HepG2 (cell line): ENCODE results near the gene TRMT2A. TPM values are rescaled to one million over a fixed set of nuclear protein-coding genes. Genes with fewer than 3 reads are reported as not detected.
A peak's percentile ranks its signal among the peaks of the same experiment; 100 is the strongest.

Source experiments
- ATAC-seq: fragments of 200-7000 bp; cut with Tn5 transposase; 3 replicates; pipeline ENCODE4 v1.9.1; 2020; ENCODE audit warnings: mild to moderate bottlenecking, moderate library complexity
- BruUV-seq: library from RNA; stranded (reverse); fragments of 400-500 nt; replicated peaks from 2 replicates; lab custom pipeline; 2021; lab: Mats Ljungman, UMichigan
- CTCF ChIA-PET: fragments of 300-600 bp; formaldehyde crosslinking; extraction: SDS; loops from one replicate; lab custom pipeline; 2021; ENCODE audit warnings: low total read pairs, inconsistent platforms, low intra/inter-chr PET ratio; lab: Yijun Ruan, JAX
- POLR2A ChIA-PET: fragments of 350-600 bp; sonication (Branson Sonifier 250); formaldehyde crosslinking; loops from one replicate; lab custom pipeline; 2020; ENCODE audit warnings: antibody characterized with exemption, inconsistent platforms; lab: Yijun Ruan, JAX
- DNase-seq: peaks from one replicate; pipeline ENCODE4 v3.0.0-alpha.2; 2015; ENCODE audit warnings: low spot score
- FAIRE-seq: peaks from 3 replicates; lab custom pipeline; 2011; peaks lifted over from hg19 to GRCh38; lab: Jason Lieb, UNC
- H2AFZ ChIP-seq: one replicate; pipeline ENCODE4 v1.6.1; 2011; ENCODE audit warnings: low read length, inconsistent platforms
- H3K27ac ChIP-seq: fragments of 300-600 bp; 3 replicates; pipeline ENCODE4 v1.8.0; 2011; ENCODE audit warnings: mixed run types, mild to moderate bottlenecking, mixed read lengths, low read length, inconsistent platforms; ENCODE audit not compliant: insufficient read depth; ENCODE audit errors: extremely low read length
- H3K27me3 ChIP-seq, 2 experiments: fragments of 200-600 bp in 1 of 2; 2 replicates in 1 of 2; 3 replicates in 1 of 2; pipeline versions ENCODE4 v1.6.0 to v1.8.0; 2011; ENCODE audit warnings: low read length in 2 of 2, mild to moderate bottlenecking in 2 of 2, moderate library complexity in 2 of 2, inconsistent platforms in 1 of 2; ENCODE audit not compliant: insufficient read depth in 2 of 2, control insufficient read depth in 1 of 2
- H3K36me3 ChIP-seq, 2 experiments: fragments of 200-600 bp in 1 of 2; replicated peaks in 1 of 2; 2 replicates in 1 of 2; 3 replicates in 1 of 2; pipeline versions ENCODE4 v1.5.1 to v1.8.0; 2011; ENCODE audit warnings: low read length in 2 of 2, inconsistent platforms in 1 of 2; ENCODE audit not compliant: insufficient read depth in 2 of 2, control insufficient read depth in 1 of 2
- H3K4me1 ChIP-seq: 2 replicates; pipeline ENCODE4 v1.5.1; 2012; ENCODE audit warnings: low read length, inconsistent platforms; ENCODE audit not compliant: insufficient read depth
- H3K4me2 ChIP-seq: 2 replicates; pipeline ENCODE4 v1.6.0; 2011; ENCODE audit warnings: low read depth, low read length, inconsistent platforms
- H3K4me3 ChIP-seq, 3 experiments: fragments of 200-600 bp in 1 of 3; sonication (generic), shearing (Covaris generic) in 1 of 3; replicated peaks in 1 of 3; 2 replicates each; pipeline ENCODE4 v1.5.1; 2011 to 2016; ENCODE audit warnings: low read length in 3 of 3, inconsistent platforms in 2 of 3, low read depth in 2 of 3, mild to moderate bottlenecking in 2 of 3, control low read depth in 1 of 3, mixed read lengths in 1 of 3; ENCODE audit not compliant: insufficient read depth in 1 of 3
- H3K79me2 ChIP-seq: one replicate; pipeline ENCODE4 v1.6.1; 2011; ENCODE audit warnings: low read length, inconsistent platforms; ENCODE audit not compliant: insufficient read depth
- H3K9ac ChIP-seq: 2 replicates; pipeline ENCODE4 v1.6.0; 2011; ENCODE audit warnings: mild to moderate bottlenecking, low read depth, low read length, inconsistent platforms; ENCODE audit not compliant: insufficient read depth
- H3K9me3 ChIP-seq: 2 replicates; pipeline ENCODE4 v1.5.1; 2012; ENCODE audit warnings: mild to moderate bottlenecking, low read length
- H4K20me1 ChIP-seq: 2 replicates; pipeline ENCODE4 v1.6.0; 2011; ENCODE audit warnings: inconsistent platforms, mild to moderate bottlenecking, low read length, moderate library complexity; ENCODE audit not compliant: insufficient read depth
- POLR2A ChIP-seq, 2 experiments: IDR thresholded peaks; 2 replicates each; pipeline ENCODE4 v1.6.1; 2011; ENCODE audit warnings: low read depth in 2 of 2, low read length in 2 of 2, mild to moderate bottlenecking in 1 of 2, moderate library complexity in 1 of 2; ENCODE audit not compliant: insufficient read depth in 1 of 2
- RBM39 ChIP-seq: fragments of 200-400 bp; formaldehyde crosslinking; IDR thresholded peaks from one replicate; pipeline ENCODE4 v1.6.1; 2018; ENCODE audit warnings: antibody characterized with exemption, mild to moderate bottlenecking, low read depth, low read length; ENCODE audit not compliant: poor library complexity, severe bottlenecking
- SRSF4 ChIP-seq: fragments of 200-400 bp; formaldehyde crosslinking; IDR thresholded peaks from one replicate; pipeline ENCODE4 v1.6.1; 2018; ENCODE audit warnings: mild to moderate bottlenecking, low read depth, low read length, moderate library complexity; ENCODE audit not compliant: poor library complexity, severe bottlenecking
- ZNF335 ChIP-seq: sonication (generic); formaldehyde crosslinking; IDR thresholded peaks from 2 replicates; pipeline ENCODE4 v1.4.0; 2020; ENCODE audit warnings: missing genetic modification reagents
- WGBS: methylation state at CpG from one replicate; pipeline ENCODE4 v1.1.6; 2017; ENCODE audit warnings: low lambda C conversion rate; 5-methylcytosine and 5-hydroxymethylcytosine counted together
- in situ Hi-C: cut with HindIII; loops from 2 replicates; pipeline ENCODE4 v1.10.0; 2017; ENCODE audit warnings: low pct_unique_long_range_greater_than_20kb; ENCODE audit not compliant: extremely low pct_ligation_motif_present
- intact Hi-C: fragments of 100-400 bp; cut with micrococcal nuclease; formaldehyde crosslinking; loops from one replicate; pipeline ENCODE4 v1.10.0; 2022; ENCODE audit not compliant: unreplicated experiment
- polyA plus RNA-seq, 8 experiments: library from polyadenylated mRNA; depleted of rRNA in 3 of 8; stranded (reverse) in 7 of 8; unstranded in 1 of 8; fragments of >200 nt; fragmentation: Illumina TruSeq in 4 of 8; extraction: Trizol in 4 of 8; gene quantifications; 2 replicates each; pipeline versions ENCODE4 v1.2.1 to v1.2.3, GENCODE V29; 2011 to 2016; ENCODE audit warnings: low read depth in 4 of 8, missing spikeins in 1 of 8, mixed read lengths in 1 of 8; ENCODE audit not compliant: insufficient read depth in 1 of 8
- total RNA-seq, 5 experiments: library from RNA; depleted of rRNA; stranded (reverse); fragments of >200 nt; fragmentation: Illumina TruSeq; extraction: Trizol; gene quantifications; 2 replicates each; pipeline ENCODE4 v1.2.3, GENCODE V29; 2016; ENCODE audit warnings: low read depth in 1 of 5

The TRMT2A gene
- total and polyA plus RNA-seq, 2 of the 13 experiments (the other 11 are each of a cell fraction or from before 2014, with no cell fraction given) = 24.0 to 30.3 TPM

DNA sequence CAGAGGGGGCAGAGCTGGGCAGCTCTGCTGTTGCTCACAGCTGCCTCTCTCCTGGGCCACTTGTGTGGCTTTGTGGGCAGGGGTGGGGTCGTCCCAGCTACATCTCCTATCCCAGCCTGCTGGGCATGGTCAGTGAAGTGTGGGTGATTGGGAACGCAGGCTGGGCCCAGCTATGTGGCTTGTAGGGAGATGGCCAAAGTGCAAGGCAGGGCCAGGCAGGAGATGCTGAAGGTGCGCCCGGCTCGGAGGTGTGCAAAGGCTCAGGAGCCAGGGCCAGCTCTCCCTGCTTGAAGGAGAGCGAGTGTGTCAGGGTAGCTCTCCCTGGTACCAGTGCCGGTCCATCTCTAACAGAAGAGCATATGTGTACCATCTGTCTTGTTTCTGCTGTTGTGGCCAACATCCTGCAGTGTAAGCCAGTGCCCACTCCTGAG, 9.5 kb downstream of the TRMT2A start:
- Histone ChIP-seq H2AFZ (no peak overlapping the region), H3K4me3 (no peak overlapping the region), H3K79me2 (peaks cover 5% of the 10 kb centered on the region), H3K9ac (no peak overlapping the region), H3K9me3 (no peaks in the 10 kb centered on the region), H3K36me3 (peaks cover 47 to 91% of the 10 kb centered on the region in 2 experiments), H3K4me1 (peaks cover 8% of the 10 kb centered on the region), H3K27me3 (no peaks in the 10 kb centered on the region), H4K20me1 (peaks cover 4% of the 10 kb centered on the region; the same call in 1 of the 2 replicates), H3K4me2 (no peak overlapping the region), H3K27ac (no peak overlapping the region)
- ChIA-PET CTCF (no interaction called here), POLR2A (interaction anchor here (1.3 kb wide), 1 partner anchor 10 kb away, joined by 4 read pairs; the partner anchor contains the start of gene TRMT2A)
- intact Hi-C loops (no loop called here), in situ Hi-C loops (no loop called here)
- WGBS = 98% methylated on average over 6 of the region's 7 CpGs
- TF ChIP-seq POLR2A (IDR thresholded peaks at IDR 0.05; ENCODE audit: insufficient read depth in 1 of 2, low read depth in 2 of 2, low read length in 2 of 2) (0 out of 4 replicates have a peak, but pooled peaks of 1 of the 2 experiments have one; percentile 12), SRSF4 (no peak)
- DNase-seq (no peak), FAIRE-seq (no peak), ATAC-seq (no peak)
- no TSS peak for BruUV-seq

DNA sequence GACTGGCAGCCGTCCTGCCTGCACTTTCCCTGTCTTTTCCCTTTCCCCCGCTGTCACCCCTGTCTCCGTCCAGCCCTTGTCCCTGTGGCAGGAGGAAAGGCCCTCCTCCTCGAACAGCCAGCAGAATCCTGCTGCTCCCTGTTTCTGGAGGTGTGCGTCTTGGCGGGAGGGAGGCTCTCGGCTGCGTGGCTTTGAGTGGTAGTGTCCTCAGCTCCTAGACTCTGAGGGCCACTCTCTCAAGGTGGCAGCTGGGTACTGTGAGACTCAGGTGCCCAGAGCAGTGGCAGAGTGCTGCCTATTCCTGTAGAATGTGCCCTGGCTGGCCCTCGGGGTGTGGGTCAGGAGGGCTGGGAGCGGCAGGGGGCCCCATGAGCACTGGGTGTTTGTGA, 10.2 kb downstream of the TRMT2A start:
- no peak for TF ChIP-seq RBM39
- TF ChIP-seq ZNF335 (CRISPR knock-in tag) = no peak
- ATAC-seq = no peak
- BruUV-seq = no TSS peak
- H3K9me3 ChIP-seq = no peaks in the 10 kb centered on the region
- in situ Hi-C loops = no loop called here
- H4K20me1 ChIP-seq = peaks cover 4% of the 10 kb centered on the region; the same call in 1 of the 2 replicates
- no peak overlapping the region for H2AFZ ChIP-seq
- ChIA-PET CTCF (no interaction called here), POLR2A (interaction anchor here (1.3 kb wide), 1 partner anchor 10 kb away, joined by 4 read pairs; the partner anchor contains the start of gene TRMT2A)
- no peak overlapping the region for H3K9ac ChIP-seq
- peaks cover 5% of the 10 kb centered on the region for H3K4me1 ChIP-seq
- peaks cover 51 to 92% of the 10 kb centered on the region in 2 experiments for H3K36me3 ChIP-seq
- DNase-seq = no peak
- no peak overlapping the region for H3K4me3 ChIP-seq
- WGBS = over 99% methylated on average over 10 of the region's 10 CpGs
- FAIRE-seq = no peak
- peaks cover 10% of the 10 kb centered on the region for H3K79me2 ChIP-seq
- intact Hi-C loops = no loop called here
- H3K27me3 ChIP-seq = no peaks in the 10 kb centered on the region
- no peak overlapping the region for H3K4me2 ChIP-seq
- H3K27ac ChIP-seq = no peak overlapping the region
